CD4-positive, alpha-beta T cell treated with Interleukin-17A for 1 hour (primary cell): ENCODE measurements around the gene TMPRSS5.
"Not testable (repeated sequence)": the region's sequence is repeated elsewhere in the genome, so short reads cannot be mapped to it uniquely, and the experiment has no call there.

Experiments
- DNase-seq: peaks from one replicate; pipeline ENCODE4 v3.0.0-alpha.2; 2020

Gene TMPRSS5

GRCh38 chr11:113705871-113706655 is at the start of gene TMPRSS5:
Gene TMPRSS5, minus strand, starts transcription at chr11:113706308. Its CDS starts 84 bp downstream, at chr11:113706224.
- DNase-seq = no peak

GRCh38 chr11:113752932-113753331 is 46.8 kb upstream of the TMPRSS5 start:
- DNase-seq = no peak

- no peak for DNase-seq
Measured at GRCh38 chr11:113736323-113736722, 30.2 kb upstream of the TMPRSS5 start.

GRCh38 chr11:113732092-113732491 is 26.0 kb upstream of the TMPRSS5 start:
- no peak for DNase-seq

GRCh38 chr11:113730887-113731726 is 25.0 kb upstream of the TMPRSS5 start:
- DNase-seq = no peak

- DNase-seq = no peak
Measured at GRCh38 chr11:113729456-113729855, 23.3 kb upstream of the TMPRSS5 start.

GRCh38 chr11:113728814-113729213 is 22.7 kb upstream of the TMPRSS5 start:
- no peak for DNase-seq

- no peak for DNase-seq
Measured at GRCh38 chr11:113725913-113726312, 19.8 kb upstream of the TMPRSS5 start.

- no peak for DNase-seq
Measured at GRCh38 chr11:113725407-113725806, 19.3 kb upstream of the TMPRSS5 start.

- no peak for DNase-seq
Measured at GRCh38 chr11:113724778-113725177, 18.7 kb upstream of the TMPRSS5 start.

GRCh38 chr11:113723787-113724186 is 17.7 kb upstream of the TMPRSS5 start:
- DNase-seq = no peak

- DNase-seq = no peak
Measured at GRCh38 chr11:113722934-113723333, 16.8 kb upstream of the TMPRSS5 start.

GRCh38 chr11:113722221-113722620 is 16.1 kb upstream of the TMPRSS5 start:
- DNase-seq = no peak

GRCh38 chr11:113721462-113722066 is 15.5 kb upstream of the TMPRSS5 start:
- DNase-seq = no peak

GRCh38 chr11:113720478-113720877 is 14.4 kb upstream of the TMPRSS5 start:
- not testable (repeated sequence) for DNase-seq

GRCh38 chr11:113715882-113716625 is 9.9 kb upstream of the TMPRSS5 start:
- DNase-seq = no peak

- no peak for DNase-seq
Measured at GRCh38 chr11:113715273-113715672, 9.2 kb upstream of the TMPRSS5 start.

- no peak for DNase-seq
Measured at GRCh38 chr11:113710989-113711388, 4.9 kb upstream of the TMPRSS5 start.

- DNase-seq = not testable (repeated sequence)
Measured at GRCh38 chr11:113703551-113703950, 2.6 kb downstream of the TMPRSS5 start.

GRCh38 chr11:113701491-113701890 is 4.6 kb downstream of the TMPRSS5 start:
- no peak for DNase-seq

GRCh38 chr11:113698515-113698914 is 7.6 kb downstream of the TMPRSS5 start:
- DNase-seq = no peak

GRCh38 chr11:113697756-113698407 is 8.2 kb downstream of the TMPRSS5 start:
- DNase-seq = no peak
